Measurements from ENCODE around the gene CHRNG.

CHRNG gene

DNA sequence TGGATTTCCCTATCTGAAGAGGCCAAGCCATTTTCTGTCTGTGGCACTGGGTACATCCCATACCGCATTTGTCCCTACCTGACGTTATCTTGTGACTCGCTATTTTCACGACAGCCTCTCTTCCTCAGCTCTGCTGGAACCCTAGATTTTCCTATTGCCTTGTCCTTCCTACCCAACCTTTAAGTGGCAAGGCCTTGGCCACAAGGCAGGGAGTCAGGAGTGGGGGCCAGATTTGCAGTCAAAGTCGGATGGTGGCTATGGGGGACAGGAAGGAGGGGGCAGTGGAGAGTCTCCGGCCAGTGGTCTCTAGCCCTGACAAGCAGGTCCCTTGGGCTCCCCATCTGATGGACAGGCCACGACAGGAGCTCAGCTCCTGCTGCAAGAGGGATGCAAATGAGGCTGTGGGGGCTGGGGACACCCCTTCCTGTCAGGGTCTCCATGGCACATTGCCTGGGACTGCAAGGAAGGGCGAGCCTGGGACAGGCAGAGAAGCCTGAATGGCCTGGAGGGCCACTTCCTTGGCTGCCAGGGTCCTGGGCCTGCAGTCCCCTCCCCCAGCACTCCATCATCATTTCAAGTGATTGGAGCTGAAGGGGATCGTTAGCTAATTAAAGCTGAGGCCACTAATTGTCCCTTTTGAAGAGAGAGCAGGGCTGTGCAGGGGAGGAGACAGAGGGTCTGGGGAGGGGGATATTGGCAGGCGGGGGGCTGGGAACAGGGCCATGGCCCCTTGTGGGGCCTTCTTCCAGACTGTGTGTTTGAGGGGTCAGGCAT lies 45.6 kb upstream of the CHRNG start:
- Histone ChIP-seq H3K4me3 (ENCODE audit: low read depth, low read length) (no peak overlapping the region), H3K27me3 (peaks cover under 1% of the 10 kb centered on the region; the same call in 1 of the 2 replicates), H3K4me1 (no peaks in the 10 kb centered on the region), H3K9me3 (no peaks in the 10 kb centered on the region), H3K36me3 (no peaks in the 10 kb centered on the region)
- DNase-seq: peak; percentile 8
- TF ChIP-seq, protein P1, sequence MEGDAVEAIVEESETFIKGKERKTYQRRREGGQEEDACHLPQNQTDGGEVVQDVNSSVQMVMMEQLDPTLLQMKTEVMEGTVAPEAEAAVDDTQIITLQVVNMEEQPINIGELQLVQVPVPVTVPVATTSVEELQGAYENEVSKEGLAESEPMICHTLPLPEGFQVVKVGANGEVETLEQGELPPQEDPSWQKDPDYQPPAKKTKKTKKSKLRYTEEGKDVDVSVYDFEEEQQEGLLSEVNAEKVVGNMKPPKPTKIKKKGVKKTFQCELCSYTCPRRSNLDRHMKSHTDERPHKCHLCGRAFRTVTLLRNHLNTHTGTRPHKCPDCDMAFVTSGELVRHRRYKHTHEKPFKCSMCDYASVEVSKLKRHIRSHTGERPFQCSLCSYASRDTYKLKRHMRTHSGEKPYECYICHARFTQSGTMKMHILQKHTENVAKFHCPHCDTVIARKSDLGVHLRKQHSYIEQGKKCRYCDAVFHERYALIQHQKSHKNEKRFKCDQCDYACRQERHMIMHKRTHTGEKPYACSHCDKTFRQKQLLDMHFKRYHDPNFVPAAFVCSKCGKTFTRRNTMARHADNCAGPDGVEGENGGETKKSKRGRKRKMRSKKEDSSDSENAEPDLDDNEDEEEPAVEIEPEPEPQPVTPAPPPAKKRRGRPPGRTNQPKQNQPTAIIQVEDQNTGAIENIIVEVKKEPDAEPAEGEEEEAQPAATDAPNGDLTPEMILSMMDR (IDR thresholded peaks at IDR 0.05; ENCODE audit: low read depth, low read length): no peak

DNA sequence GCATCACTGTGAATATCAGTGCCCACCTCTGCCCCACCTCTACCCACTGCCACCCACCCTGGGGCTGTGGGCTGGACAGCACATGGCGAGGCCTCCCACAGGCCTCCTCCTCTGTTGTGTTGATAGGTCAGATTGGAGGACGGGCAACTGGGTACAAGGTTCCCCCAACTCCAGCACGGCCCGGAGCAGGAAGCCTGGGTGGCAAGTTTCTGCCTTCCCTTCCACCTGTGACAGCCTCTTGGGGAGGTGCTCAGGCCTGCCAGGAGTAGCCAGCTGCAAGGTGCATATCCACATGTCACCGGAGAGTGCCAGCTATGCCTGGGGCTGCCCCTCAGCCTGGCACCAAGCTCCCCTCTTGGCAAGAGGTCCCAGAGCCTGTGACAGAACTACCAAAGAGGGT lies 45.0 kb upstream of the CHRNG start:
- TF ChIP-seq, protein P1 (IDR thresholded peaks at IDR 0.05; ENCODE audit: low read depth, low read length): no peak

DNA sequence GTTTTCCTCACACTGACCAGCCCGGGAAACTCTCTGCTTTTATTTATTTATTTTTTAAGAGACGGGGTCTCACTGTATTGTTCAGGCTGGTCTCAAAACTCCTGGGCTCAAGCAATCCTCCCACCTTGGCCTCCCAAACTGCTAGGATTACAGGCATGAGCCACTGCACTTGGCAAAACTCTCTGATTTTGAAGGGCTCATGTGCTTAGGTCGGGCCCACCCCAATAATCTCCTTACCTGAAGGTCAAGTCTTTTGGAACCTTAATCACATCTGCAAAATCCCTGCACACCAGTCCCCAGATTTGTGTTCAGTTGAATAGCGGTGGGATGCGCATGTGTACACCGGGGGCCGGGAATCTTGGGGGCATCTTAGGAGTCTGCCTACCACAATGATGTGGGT lies 44.2 kb upstream of the CHRNG start:
- Histone ChIP-seq H3K4me1 (no peaks in the 10 kb centered on the region), H3K9me3 (no peaks in the 10 kb centered on the region), H3K36me3 (no peaks in the 10 kb centered on the region), H3K4me3 (ENCODE audit: low read depth, low read length) (no peak overlapping the region), H3K27me3 (no peaks in the 10 kb centered on the region)
- TF ChIP-seq, protein P1 (IDR thresholded peaks at IDR 0.05; ENCODE audit: low read depth, low read length): no peak
- DNase-seq: no peak

More for the DNA sequence above, 45.0 kb upstream of the CHRNG start:
- Histone ChIP-seq H3K4me3 (ENCODE audit: low read depth, low read length) (no peak overlapping the region), H3K27me3 (no peaks in the 10 kb centered on the region), H3K36me3 (no peaks in the 10 kb centered on the region), H3K9me3 (no peaks in the 10 kb centered on the region), H3K4me1 (no peaks in the 10 kb centered on the region)
- no peak for DNase-seq

DNA sequence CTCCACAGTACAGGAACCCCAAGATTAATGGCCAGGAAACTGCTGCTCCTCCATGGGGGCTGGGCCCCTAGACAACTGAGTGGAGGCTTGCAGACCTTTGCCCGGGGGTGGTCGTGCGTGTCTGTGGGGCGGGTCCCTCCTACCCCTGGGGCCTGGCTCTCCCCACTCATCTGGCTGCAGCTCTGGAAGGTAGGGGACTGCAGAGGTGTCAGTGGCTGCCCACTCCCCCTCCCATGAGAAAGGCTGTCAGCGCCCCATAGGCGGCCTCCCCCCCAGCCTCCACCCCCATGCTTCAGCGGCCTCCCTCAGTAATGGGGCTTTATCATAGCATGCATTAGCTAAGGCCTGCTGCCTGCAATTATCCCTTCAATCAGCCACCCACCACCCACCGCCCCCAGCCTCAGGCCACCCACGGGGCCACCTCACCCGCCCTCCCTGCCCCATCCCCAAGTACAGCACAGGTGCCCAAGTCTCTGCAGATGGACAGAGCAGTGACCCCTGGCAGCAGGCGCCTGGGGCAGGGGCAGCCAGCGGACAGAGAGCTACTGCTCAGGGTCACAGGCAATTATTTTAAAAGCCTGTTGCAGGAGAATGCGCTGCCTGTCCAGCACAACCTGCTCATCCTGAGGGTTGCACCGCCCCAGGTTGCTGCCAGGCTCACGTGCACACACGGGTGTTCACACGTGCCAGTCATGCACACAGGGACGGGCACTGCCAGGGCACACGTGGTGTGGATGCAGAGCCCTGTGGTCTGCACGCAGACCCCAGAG lies 42.8 kb upstream of the CHRNG start:
- Histone ChIP-seq H3K36me3 (no peaks in the 10 kb centered on the region), H3K4me1 (peaks cover 6% of the 10 kb centered on the region; the same call in 1 of the 2 replicates), H3K4me3 (ENCODE audit: low read depth, low read length) (no peak overlapping the region), H3K27me3 (no peaks in the 10 kb centered on the region), H3K9me3 (no peaks in the 10 kb centered on the region)
- no peak for DNase-seq
- TF ChIP-seq, protein P1 (IDR thresholded peaks at IDR 0.05; ENCODE audit: low read depth, low read length): no peak

DNA sequence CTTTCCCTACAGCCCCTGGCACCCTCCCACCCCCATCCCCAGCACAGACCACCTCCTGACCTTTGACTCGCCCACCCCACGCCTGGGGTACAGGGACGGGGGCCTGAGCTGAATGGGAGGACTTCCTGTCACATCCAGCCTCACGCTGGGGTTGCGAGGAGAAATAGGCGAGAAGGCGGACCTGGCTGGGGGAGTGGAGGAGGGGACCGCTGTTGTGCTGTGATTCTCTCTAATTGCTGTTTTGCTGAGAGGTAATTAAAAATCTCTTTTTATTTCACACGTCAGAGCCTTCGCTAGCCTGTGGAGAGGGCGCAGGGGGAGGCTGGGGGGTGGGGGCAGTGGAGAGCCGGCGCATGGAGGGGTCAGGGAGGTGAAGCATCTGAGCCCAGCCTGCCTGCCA lies 42.1 kb upstream of the CHRNG start:
- Histone ChIP-seq H3K27me3 (no peaks in the 10 kb centered on the region), H3K9me3 (no peaks in the 10 kb centered on the region), H3K36me3 (no peaks in the 10 kb centered on the region), H3K4me3 (ENCODE audit: low read depth, low read length) (no peak overlapping the region), H3K4me1 (peaks cover 7% of the 10 kb centered on the region; the same call in 1 of the 2 replicates)
- TF ChIP-seq, protein P1 (IDR thresholded peaks at IDR 0.05; ENCODE audit: low read depth, low read length): no peak
- DNase-seq: no peak

DNA sequence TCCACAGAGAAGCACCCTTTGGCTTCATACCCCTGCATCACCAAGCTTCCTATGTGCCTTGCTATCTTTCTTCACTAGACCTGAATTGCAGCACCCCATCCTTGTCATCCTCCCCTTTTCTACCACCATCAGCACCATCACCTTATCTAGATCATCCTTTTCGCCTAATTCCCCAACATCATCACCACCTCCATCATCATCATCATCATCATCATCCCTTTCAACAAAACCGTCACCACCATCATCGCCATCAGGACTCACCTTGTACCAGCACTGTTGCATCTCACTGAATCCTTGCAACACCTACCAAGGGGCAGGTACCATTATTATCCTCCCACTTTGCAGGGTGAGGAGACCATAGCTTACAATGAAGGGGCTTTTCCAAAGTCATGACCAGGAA lies 41.0 kb upstream of the CHRNG start:
- no peaks in the 10 kb centered on the region for H3K9me3 ChIP-seq
- no peaks in the 10 kb centered on the region for H3K36me3 ChIP-seq
- H3K4me3 ChIP-seq (ENCODE audit: low read depth, low read length): no peak overlapping the region
- TF ChIP-seq, protein P1 (IDR thresholded peaks at IDR 0.05; ENCODE audit: low read depth, low read length): no peak
- peaks cover 9% of the 10 kb centered on the region for H3K4me1 ChIP-seq
- no peak for DNase-seq
- H3K27me3 ChIP-seq: no peaks in the 10 kb centered on the region

Data from BE2C (cell line).